HG02610 (cell line): ENCODE data around the gene KAZN.
"Not testable (repeated sequence)": the region's sequence is repeated elsewhere in the genome, so short reads cannot be mapped to it uniquely, and the experiment has no call there.

Experiments
- ATAC-seq: cut with Tn5 transposase; IDR thresholded peaks from one replicate; pipeline ENCODE4 v1.9.1; 2021; ENCODE audit warnings: mild to moderate bottlenecking, moderate library complexity; ENCODE audit not compliant: unreplicated experiment

The KAZN gene

DNA sequence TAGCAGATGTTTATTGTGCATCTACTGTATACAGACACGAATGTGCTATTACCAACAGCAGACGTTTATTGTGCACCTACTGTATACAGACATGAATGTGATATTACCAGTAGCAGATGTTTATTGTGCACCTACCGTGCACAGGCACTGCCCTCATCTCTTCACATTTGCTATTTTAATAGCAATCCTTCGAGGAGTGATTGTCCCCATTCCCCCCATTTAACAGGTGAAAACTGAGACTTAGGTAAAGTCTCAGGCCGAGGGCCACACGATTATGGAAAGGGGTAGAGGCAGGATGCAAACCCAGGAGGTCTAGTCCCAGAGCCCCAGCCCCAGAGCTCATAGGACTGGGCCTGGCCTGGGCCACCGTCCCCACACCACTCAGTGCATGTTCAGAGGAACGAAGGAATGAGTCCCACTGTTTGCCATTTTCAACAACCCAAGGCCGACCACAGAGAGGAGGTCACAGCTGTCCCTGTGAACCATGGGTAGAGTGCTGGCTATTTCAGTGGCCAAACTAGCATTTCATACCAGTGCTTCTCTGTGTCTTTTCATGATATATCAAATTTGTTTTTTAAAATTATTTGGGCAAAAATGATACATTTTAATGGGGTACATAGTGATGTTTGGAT is 440.6 kb downstream of the KAZN start:
- ATAC-seq, result no peak

DNA sequence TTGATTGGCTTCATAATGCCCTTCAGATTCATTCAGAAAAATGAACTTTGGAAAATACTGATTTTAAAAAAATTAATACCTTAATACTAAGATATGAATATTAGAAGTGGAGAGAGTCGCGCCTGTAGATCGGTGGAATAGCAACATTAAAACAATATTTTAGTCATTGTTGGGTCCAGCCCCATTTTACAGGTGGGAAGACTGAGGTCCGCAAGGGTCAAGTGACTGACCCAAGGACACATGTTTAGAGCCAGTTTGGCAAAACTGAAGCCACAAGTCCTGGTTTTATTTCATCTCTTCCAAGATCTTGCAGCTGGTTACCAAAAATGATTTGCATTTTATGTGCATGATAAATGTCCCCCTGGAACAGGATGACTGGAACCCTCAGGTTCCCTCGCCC is 441.4 kb downstream of the KAZN start:
- ATAC-seq, result no peak

DNA sequence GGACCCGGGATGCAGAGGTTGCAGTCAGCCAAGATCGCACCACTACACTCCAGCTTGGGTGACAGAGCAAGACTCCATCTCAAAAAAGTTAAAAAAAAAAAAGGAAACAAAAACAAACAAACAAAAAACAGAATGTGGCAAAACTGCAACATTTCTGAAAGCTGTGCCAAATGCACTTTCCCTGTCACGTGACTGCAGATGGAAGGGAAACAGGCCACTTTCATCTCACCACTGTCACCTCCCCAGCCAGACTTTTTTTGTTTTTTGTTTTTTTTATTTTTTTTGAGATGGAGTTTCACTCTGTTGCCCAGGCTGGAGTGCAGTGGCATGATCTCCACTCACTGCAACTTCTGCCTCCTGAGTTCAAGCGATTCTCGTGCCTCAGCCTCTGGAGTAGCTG is 442.2 kb downstream of the KAZN start:
- not testable (repeated sequence) for ATAC-seq

DNA sequence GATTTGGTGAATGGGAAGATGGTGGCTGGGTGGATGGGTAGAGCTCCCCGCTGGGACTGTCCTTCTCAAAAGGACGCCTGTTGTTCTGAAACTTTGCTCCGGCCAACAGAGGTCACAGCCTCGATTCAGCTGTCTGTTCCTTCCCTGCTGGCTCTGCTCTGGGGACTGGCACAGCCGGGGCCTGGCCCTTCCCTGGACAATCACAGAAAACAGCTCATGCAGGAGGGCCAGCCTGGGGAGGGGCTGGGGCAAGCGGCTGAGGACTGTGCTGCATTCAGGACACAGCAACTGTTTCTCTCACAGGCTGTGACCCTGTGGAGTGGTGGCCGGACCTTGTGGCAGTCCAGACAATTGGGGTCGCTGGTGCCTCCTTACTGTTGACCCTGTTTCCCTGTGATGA is 444.4 kb downstream of the KAZN start:
- ATAC-seq, result no peak

DNA sequence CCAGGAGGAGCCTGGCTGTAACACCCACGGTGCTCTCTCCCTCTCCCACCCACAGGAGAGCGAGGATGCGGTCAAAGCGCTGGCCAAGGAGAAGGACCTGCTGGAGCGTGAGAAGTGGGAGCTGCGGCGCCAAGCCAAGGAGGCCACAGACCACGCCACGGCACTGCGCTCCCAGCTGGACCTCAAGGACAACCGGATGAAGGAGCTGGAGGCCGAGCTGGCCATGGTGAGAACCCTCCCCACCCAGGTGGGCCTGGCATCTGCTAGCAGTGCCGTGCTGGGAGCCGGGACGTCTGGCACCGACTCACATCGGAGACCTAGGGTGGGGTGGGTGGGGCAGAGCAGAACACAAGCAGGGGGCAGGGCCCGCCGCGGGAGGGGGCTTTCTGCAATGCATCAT is 445.4 kb downstream of the KAZN start:
- ATAC-seq, result no peak

DNA sequence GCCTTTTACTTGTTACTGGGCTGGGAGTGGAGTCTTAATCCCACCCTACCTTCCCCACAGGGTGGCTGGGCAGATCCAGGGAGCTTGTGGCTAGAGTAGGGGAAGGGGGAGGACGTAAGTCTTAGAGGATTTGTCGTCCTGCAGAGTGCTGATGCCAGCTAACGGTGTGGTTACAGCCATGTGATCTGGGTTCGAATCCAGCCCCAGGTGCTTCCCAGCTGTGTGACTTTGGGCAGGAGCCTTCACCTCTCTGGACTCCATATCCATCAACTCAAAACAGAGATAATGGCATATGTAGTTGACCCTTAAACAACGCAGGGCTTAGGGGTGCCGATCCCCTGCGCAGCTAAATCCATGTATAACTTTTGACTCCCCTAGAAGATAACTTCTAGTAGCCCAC is 446.6 kb downstream of the KAZN start:
- ATAC-seq, result no peak

DNA sequence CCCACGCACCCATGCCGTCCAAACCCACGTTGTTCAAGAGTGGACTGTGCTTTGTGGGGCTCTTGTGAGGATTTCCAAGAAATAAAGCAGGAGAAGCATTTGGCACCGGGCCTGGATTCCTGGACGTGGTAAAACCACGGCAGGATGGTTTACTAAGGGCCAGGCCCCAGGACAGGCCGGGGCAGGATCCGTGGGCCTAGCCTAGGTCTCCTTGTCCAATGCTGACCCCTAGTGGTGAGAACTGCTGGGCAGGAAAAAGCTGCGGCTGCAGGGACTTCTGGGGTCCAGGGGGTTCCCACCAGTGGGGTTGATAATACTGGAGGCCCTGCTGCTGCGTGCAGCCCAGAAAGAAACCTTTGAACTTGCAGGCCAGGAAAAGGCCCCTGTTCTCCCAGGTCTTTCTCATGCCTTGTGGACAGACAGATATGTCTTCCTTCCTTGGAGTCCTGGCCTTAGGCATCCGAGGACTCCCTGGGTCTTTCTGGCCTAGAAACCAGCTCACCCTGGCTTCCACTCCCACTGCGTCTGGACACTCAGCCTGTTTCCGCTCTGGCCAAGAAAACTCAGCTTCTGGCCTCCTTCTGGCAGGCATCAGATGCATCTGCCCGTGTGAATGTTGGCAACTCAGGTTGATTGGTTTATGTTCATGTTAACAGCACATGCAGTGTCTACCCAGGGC is 448.1 kb downstream of the KAZN start:
- no peak for ATAC-seq

DNA sequence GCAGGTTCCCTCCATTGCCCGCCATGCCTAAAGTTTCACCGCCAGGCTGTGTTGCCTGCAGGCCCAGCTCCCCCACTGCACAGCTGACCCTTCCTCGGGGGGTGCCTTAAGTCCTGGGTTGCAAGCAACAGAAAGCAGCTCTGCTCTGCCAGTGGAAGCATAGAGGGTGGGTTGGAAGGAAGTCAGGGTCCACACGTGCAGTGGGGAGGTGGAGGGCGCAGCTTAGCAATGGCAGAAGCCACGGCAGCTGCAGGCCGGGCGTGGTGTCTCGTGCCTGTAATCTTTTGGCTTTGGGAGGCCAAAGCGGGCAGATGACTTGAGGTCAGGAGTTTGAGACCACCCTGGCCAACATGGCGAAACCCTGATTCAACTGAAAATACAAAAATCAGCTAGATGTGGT is 448.8 kb downstream of the KAZN start:
- no peak for ATAC-seq

DNA sequence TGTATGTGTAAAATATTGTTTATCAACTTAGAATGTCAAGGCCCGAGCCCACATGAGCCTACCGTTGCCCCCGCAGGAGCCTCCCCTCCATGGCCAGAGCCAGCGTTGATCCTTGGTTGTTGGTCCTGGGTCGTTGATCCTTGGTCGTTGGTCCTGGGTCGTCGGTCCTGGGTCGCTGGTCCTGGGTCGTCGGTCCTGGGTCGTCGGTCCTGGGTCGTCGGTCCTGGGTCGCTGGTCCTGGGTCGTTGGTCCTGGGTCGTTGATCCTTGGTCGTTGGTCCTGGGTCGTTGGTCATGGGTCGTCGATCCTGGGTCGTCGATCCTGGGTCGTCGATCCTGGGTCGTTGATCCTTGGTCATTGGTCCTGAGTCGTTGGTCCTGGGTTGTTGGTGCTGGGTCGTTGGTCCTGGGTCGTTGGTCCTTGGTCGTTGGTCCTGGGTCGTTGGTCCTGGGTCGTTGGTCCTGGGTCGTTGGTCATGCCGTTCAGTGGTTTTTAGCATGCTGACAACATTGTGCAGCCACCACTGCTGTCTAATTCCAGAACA is 450.0 kb downstream of the KAZN start:
- no peak for ATAC-seq

DNA sequence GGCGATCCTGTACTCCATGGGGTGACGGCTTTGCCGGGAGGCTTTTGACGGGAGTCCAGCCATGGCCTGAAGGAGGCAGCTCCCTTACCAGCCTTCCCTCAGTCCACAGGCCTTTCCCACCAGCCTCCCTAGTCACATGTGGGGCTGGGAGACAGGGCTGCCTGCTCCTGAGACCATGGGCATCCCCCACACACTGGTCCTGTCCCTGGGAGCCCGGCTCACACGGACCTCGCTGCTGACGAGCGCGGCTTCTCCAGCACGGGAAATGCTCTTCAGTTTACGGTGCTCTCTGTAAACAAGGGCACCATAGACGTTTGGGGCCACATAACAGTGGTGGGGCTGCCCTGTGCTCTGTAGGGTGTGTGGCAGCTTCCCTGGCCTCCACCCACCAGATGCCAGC is 450.6 kb downstream of the KAZN start:
- no peak for ATAC-seq

DNA sequence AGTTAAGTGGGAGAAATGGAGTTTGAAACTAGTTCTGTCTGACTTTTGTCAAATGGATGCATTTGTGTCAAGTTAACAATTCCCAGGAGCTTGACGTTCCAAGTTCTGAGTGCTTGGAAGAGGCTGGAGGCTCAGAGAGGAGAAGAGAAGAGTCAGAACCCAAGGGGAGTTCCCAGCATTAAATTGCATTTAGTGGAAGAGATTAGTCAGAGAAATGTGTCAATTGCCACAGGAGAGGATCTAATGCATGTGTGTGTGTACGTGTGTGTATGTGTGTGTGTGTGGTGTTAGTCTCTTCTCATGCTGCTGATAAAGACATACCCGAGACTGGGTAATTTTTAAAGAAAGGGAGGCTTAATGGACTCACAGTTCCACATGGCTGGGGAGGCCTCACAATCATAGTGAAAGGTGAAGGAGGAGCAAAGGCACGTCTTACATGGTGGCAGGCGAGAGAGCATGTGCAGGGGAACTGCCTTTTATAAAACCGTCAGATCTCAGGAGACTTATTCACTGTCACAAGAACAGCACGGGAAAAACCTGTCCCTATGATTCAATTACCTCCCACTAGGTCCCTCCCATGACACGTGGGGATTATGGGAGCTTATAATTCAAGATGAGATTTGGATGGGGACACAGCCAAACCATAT is 453.5 kb downstream of the KAZN start:
- ATAC-seq, result no peak

DNA sequence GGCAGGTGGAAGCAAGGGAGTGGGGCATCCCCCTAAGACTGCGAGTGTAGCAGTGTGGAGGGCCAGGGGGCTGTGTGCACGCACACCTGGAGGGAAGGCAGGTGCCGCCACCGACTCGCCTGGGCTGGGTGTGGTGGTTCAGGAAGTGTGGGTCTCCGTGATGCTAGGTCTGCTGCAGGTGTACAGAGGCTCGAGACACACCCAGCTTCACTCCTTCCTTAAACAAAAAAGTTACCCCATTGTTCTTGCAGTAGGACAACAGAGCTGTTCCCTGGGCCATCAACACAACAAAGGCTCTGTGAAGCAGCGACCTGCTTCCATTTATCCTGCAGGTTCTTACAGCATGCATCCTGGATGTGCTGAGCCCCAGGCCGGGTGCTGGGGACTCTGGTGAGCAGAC is 454.7 kb downstream of the KAZN start:
- no peak for ATAC-seq

DNA sequence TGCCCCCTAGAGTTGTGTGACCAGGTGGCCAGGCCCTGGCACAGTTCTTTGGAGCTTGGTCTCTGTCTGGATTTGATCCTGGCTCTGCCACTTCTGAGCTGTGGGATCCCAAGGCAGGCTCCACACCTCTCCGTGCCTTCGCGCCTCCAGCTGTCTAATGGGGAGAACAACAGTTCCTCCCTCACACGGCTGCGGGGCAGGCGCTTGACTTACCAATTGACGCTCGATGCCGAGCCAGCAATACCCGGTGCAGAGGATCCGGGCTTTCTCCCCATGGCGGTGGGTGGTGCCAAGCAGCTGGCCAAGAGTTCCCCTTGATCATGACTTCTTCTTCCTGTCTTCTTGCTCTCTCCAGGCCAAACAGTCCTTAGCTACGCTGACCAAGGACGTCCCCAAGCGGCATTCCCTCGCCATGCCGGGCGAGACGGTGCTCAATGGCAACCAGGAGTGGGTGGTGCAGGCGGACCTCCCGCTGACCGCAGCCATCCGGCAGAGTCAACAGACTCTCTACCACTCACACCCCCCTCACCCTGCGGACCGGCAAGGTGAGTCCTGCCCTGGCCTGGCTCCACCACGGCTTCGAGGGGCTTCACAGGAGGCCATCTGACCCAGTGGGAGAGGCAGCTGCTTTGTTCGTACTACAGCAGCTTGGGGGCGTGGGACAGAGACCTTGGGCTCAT is 457.4 kb downstream of the KAZN start:
- ATAC-seq, result no peak

DNA sequence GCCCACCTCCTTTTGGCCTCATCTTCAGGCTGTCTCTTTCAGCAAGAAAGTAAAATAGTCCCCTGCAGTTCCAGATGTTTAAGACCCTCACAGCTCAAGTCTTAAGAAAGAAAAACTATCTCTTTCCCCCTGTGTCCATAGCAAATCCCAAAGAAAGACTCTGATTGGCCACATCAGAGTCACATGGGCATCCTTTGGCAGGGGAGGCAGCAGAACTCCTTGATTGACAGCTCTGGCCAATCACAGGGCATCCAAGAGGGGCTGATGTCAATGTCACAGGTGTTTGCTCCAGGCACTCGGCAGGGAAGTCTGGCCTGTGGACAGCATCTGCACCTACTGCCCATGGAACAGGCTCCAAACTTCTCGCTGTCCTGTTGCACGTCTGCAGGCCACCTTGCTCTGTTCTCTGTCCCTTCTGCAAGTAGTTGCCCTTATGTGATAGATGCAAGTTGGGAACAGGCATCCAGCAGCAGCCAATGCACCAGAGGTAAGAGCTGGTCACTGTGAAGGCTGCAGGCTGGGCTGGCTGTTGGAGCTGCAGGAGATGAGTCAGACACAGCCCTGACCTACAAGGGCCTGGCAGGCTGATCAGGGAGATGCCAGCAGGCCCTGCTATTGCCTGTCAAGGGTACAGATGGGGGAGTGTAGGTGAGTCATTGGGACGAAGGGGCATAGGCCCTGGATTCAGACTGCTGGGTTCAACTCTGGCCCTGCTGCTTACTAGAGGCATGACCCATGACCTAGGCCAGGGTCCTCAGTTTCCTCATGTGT is 458.2 kb downstream of the KAZN start:
- ATAC-seq, result no peak

DNA sequence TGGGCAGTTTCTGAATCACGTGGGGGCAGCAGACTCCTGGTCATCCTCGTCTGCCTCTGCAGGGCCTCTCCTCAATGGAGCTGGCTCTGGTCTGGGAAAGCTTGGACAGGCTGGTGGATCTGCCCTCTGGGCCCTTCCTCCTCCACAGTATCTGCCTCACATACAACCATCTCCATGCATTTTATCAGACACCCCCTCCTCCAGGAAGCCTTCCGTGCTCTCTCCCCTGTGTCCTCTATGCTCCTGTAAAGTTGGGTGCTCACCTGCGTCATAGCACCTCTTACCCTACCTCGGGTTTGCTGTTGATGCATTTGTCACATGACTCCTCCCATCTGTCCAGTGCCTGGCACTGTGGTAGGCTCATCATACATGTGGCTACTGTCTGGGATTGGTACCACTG is 459.3 kb downstream of the KAZN start:
- no peak for ATAC-seq

DNA sequence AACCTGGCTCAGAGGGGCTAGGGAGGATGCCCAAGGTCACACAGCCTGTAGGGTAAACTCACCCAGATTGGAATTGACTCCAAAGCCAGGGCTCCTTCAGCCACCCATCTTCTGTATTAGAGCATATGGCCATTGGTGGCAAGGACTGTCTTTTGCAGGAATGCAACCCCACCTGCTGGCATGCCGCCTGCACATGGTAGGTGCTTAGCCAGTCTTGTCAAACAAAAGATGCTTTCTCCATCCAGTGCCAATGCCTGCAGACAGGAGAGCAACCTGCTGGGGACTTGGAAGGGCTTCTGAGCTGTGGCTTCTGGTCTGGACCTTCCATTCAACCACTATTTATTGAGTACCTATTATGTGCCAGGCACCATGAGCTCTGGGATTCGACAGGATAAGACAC is 459.8 kb downstream of the KAZN start:
- no peak for ATAC-seq

DNA sequence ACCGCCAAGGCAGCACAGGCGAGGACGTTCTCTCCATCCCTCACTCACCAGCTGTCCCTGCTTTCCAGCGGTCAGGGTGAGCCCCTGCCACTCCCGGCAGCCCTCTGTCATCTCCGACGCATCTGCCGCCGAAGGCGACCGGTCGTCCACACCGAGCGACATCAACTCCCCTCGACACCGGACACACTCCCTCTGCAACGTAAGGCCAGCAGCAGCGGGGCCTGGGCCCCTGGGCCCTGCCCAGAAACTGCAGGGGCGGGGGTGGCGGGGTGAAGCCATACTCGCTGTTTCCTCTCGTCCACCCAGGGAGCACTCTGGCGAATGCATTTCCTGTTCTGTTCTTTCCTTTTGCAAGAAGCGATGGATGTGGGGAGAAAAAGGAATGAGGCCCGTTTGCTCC is 461.6 kb downstream of the KAZN start:
- no peak for ATAC-seq

DNA sequence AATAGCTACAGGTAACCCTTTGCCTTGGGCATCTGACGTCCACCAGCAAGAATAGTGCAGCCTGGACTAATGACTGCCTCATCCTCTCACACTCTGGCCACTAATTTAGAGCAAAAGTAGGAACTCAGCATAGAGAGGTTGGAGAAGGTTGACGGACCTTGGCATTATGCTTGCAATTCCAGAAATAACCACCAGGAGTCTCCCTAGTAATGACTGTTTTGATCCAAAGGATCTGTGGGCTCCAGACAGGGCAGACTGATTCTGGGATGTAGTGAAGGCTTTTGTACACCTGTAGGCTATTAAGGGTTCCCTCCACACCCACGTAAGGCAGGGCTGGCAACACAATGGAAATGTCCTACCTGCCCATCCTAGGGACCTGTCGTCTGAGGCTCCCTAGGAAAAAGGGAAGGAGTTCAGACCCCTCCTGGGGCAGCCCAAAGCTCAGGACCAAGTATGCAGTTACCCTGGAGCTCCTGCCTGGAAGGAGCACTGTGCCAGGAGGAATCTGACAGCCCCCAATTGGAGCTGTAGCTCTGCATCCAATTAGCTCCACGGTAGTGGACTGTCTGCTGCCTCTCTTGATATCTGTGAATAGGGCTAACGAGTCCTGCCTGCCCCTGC is 464.1 kb downstream of the KAZN start:
- ATAC-seq, result no peak

DNA sequence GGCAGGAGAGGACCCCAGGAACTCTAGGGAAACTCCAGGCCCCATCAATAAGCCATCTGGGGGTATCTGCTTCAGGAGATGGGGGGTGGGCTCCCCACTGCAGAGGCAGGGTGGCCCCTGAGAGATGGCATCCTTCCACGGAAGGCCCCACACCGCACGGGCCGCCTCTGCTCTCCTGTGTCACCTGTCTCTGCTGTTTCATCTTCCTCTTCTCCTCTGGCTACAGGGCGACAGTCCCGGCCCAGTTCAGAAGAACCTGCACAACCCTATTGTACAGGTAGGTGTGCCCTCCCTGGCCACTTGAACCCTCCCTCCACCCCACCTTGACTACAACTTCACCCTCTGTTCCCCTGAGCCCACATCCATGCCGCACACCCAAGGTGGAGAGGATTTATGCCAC is 464.9 kb downstream of the KAZN start:
- no peak for ATAC-seq

DNA sequence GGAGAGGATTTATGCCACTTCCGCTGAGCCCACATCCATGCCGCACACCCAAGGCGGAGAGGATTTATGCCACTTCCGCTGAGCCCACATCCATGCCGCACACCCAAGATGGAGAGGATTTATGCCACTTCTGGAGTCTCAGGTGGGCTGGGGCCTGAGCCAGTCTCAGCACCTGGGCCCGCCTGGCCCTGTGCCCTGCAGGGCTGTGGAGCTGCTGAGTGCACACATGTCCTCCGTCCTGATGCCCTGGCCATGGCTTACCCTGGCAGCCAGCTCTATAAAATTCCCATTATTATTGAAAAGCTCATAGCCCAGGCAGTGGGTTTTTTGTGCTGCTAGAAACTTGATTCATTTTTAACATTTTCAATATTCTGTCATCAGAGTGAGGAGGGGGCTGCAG is 465.3 kb downstream of the KAZN start:
- no peak for ATAC-seq
